Measurements from ENCODE around the gene DAPP1. TPM values are rescaled to one million over a fixed set of nuclear protein-coding genes. Genes with fewer than 3 reads are reported as not detected.

The DAPP1 gene
- total and polyA plus RNA-seq, 10 of the 15 experiments (the other 5 are each of a cell fraction or from before 2014, with no cell fraction given): 46.5 to 147 (median 74.2) TPM

DNA sequence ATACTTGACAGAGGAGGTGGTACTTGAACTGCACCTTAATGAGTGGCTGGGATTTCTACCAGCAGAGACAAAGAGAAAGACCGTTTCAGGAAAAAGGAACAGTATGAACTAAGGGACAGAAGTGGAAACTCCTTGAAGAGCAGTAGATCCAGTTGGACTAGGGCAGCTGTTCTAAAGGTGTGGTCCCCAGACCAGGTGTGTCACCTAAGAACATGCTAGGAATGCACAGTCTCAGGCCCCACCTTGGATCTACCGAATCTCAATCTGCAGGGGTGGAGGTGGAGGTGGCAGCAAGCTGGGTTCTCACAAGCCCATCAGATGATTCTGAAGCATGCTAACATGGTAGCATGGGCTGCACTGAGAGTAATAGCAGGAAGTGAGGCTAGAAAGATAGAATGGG, 22.3 kb downstream of the DAPP1 start:
- peaks cover 11% of the 10 kb centered on the region for H3K79me2 ChIP-seq (ENCODE audit: control insufficient read depth, insufficient read depth, low read length)
- H3K4me1 ChIP-seq (ENCODE audit: control insufficient read depth, insufficient read depth, low read length): 0 out of 2 replicates have a peak, but pooled peaks cover under 1% of the 10 kb centered on the region
- ATAC-seq (no peak), DNase-seq (ENCODE audit: low read depth, low spot score) (no peak), FAIRE-seq (no peak)
- POLR2A ChIA-PET: no interaction called here
- H2AFZ ChIP-seq (ENCODE audit: control insufficient read depth, low read depth, low read length): no peak overlapping the region
- H3K4me2 ChIP-seq (ENCODE audit: control insufficient read depth, insufficient read depth): no peak overlapping the region
- CTCF ChIA-PET: interaction anchor here (1.8 kb wide), 1 partner anchor 27 kb away, joined by 5 read pairs; no protein-coding TSS in a partner anchor
- no peaks in the 10 kb centered on the region for H3K27me3 ChIP-seq (replicated peaks in 1 of 2; ENCODE audit: control insufficient read depth in 2 of 2, insufficient read depth in 2 of 2, low read length in 1 of 2)
- TF ChIP-seq PML (IDR thresholded peaks at IDR 0.05; ENCODE audit: low read length) (no peak), ASH2L (IDR thresholded peaks at IDR 0.05; ENCODE audit: borderline replicate concordance, low read depth) (no peak)
- no peak overlapping the region for H3K27ac ChIP-seq (ENCODE audit: control insufficient read depth, insufficient read depth)
- intact Hi-C loops (cut with micrococcal nuclease; ENCODE audit: unreplicated experiment): no loop called here
- RAD21 ChIA-PET (ENCODE audit: unreplicated experiment): no interaction called here
- 60% methylated on average over 2 of the region's 2 CpGs for WGBS (ENCODE audit: insufficient coverage, insufficient replicate concordance, low lambda C conversion rate, missing lambda C conversion rate)
- SMC1A ChIA-PET (ENCODE audit: uncharacterized antibody, unreplicated experiment): interaction anchor here (1.8 kb wide), 1 partner anchor 8 kb away, joined by 4 read pairs; no protein-coding TSS in a partner anchor
- no TSS peak for BruUV-seq (replicated peaks)
- H3K9ac ChIP-seq (ENCODE audit: control insufficient read depth, insufficient read depth, low read length): no peak overlapping the region
- H3K4me3 ChIP-seq: no peak overlapping the region
- H3K9me3 ChIP-seq (replicated peaks; ENCODE audit: control insufficient read depth, insufficient read depth, low read length): no peaks in the 10 kb centered on the region
- peaks cover 15 to 48% of the 10 kb centered on the region in 2 experiments for H3K36me3 ChIP-seq (ENCODE audit: control insufficient read depth in 2 of 2, insufficient read depth in 2 of 2, low read length in 1 of 2)
- in situ Hi-C loops (cut with MboI): loop anchor here (25.0 kb wide), 1 partner anchor 1173 kb away; no protein-coding TSS in a partner anchor
- no peaks in the 10 kb centered on the region for H4K20me1 ChIP-seq (ENCODE audit: control insufficient read depth, insufficient read depth)

DNA sequence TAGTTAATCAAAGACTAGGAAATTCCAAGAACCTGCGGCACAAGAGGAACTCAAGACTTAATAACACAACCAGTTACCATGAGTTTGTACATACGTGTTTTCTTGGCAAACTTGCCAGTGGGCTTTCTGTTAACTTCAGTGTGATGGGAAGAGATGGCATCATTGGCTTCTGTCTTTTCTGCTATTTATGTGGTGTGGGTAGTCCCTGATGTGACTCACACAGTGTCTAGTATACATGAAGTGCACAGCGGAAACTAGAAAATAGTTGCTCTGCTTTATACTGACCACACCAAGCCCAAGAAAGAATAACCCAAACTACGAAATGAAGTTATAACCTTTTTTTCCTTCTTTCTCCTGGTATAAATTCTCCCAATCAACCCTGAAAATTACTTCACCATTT, 24.5 kb downstream of the DAPP1 start:
- H3K4me1 ChIP-seq (ENCODE audit: control insufficient read depth, insufficient read depth, low read length): peaks cover 16% of the 10 kb centered on the region
- no TSS peak for BruUV-seq (replicated peaks)
- ChIA-PET SMC1A (ENCODE audit: uncharacterized antibody, unreplicated experiment) (no interaction called here), RAD21 (ENCODE audit: unreplicated experiment) (no interaction called here), CTCF (interaction anchor here (1.2 kb wide), 1 partner anchor 33 kb away, joined by 3 read pairs; no protein-coding TSS in a partner anchor), POLR2A (no interaction called here)
- H3K9me3 ChIP-seq (replicated peaks; ENCODE audit: control insufficient read depth, insufficient read depth, low read length): no peaks in the 10 kb centered on the region
- peaks cover 12 to 49% of the 10 kb centered on the region in 2 experiments for H3K36me3 ChIP-seq (ENCODE audit: control insufficient read depth in 2 of 2, insufficient read depth in 2 of 2, low read length in 1 of 2)
- no peak for TF ChIP-seq ZSCAN29 (IDR thresholded peaks at IDR 0.05)
- peak; percentile 50; the same call in 1 of the 2 replicates for TF ChIP-seq RUNX3 (IDR thresholded peaks at IDR 0.05; ENCODE audit: low read length)
- intact Hi-C loops (cut with micrococcal nuclease; ENCODE audit: unreplicated experiment): no loop called here
- in situ Hi-C loops (cut with MboI): loop anchor here (25.0 kb wide), 1 partner anchor 1171 kb away; no protein-coding TSS in a partner anchor
- ATAC-seq: no peak
- H3K9ac ChIP-seq (ENCODE audit: control insufficient read depth, insufficient read depth, low read length): no peak overlapping the region
- DNase-seq (ENCODE audit: low read depth, low spot score): no peak
- H3K4me3 ChIP-seq: no peak overlapping the region
- H4K20me1 ChIP-seq (ENCODE audit: control insufficient read depth, insufficient read depth): no peaks in the 10 kb centered on the region
- H2AFZ ChIP-seq (ENCODE audit: control insufficient read depth, low read depth, low read length): no peak overlapping the region
- H3K4me2 ChIP-seq (ENCODE audit: control insufficient read depth, insufficient read depth): no peak overlapping the region
- WGBS (ENCODE audit: insufficient coverage, insufficient replicate concordance, low lambda C conversion rate, missing lambda C conversion rate): 54% methylated on average over 4 of the region's 4 CpGs
- H3K27me3 ChIP-seq (replicated peaks in 1 of 2; ENCODE audit: control insufficient read depth in 2 of 2, insufficient read depth in 2 of 2, low read length in 1 of 2): no peaks in the 10 kb centered on the region
- H3K79me2 ChIP-seq (ENCODE audit: control insufficient read depth, insufficient read depth, low read length): peaks cover 4% of the 10 kb centered on the region
- H3K27ac ChIP-seq (ENCODE audit: control insufficient read depth, insufficient read depth): no peak overlapping the region
- FAIRE-seq: peak; percentile 13
